Measurements from ENCODE around the gene TBC1D22A. TPM values are rescaled to one million over a fixed set of nuclear protein-coding genes. Genes with fewer than 3 reads are reported as not detected.

Gene TBC1D22A
- total RNA-seq, 1 donor = 17.7 TPM

DNA sequence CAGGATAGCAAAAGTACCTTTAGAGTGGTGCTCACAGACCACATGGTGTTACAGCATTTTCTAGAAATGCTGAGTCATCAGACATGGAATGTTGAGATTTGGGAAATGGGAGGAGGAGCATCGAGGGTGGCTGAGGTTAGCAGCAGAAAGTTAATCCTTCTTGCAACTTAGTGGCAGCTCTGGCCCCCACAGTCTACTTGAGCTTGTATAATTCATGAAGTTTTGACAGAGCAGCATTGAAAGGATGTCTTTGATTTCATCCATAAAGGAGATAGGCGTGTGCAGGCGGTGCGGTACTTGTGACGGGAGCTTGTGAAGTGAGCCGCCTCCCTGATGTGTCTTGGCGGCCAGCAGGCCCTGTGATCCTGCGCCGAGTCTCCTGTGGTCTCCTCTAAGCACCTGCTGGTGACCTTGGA lies 330.5 kb downstream of the TBC1D22A start:
- Histone ChIP-seq H3K36me3 (ENCODE audit: insufficient read depth, low read length) (no peaks in the 10 kb centered on the region), H3K4me3 (ENCODE audit: insufficient read depth, low read length) (no peak overlapping the region), H4K20me1 (ENCODE audit: insufficient read depth, low read length) (peaks cover 6% of the 10 kb centered on the region), H3K27me3 (ENCODE audit: insufficient read depth, low read length) (no peaks in the 10 kb centered on the region), H3K79me2 (ENCODE audit: insufficient read depth, low read length) (peaks cover 3% of the 10 kb centered on the region), H3K27ac (ENCODE audit: low read depth, low read length) (no peak overlapping the region), H3K9me3 (ENCODE audit: low read depth, low read length) (no peaks in the 10 kb centered on the region), H2AFZ (ENCODE audit: low read length) (no peak overlapping the region), H3K4me2 (ENCODE audit: insufficient read depth, low read length) (no peak overlapping the region), H3K4me1 (ENCODE audit: insufficient read depth, low read length) (peaks cover 28% of the 10 kb centered on the region)
- peak; percentile 92 for DNase-seq (ENCODE audit: insufficient read length, low spot score, missing footprints)
- TF ChIP-seq, protein P1, sequence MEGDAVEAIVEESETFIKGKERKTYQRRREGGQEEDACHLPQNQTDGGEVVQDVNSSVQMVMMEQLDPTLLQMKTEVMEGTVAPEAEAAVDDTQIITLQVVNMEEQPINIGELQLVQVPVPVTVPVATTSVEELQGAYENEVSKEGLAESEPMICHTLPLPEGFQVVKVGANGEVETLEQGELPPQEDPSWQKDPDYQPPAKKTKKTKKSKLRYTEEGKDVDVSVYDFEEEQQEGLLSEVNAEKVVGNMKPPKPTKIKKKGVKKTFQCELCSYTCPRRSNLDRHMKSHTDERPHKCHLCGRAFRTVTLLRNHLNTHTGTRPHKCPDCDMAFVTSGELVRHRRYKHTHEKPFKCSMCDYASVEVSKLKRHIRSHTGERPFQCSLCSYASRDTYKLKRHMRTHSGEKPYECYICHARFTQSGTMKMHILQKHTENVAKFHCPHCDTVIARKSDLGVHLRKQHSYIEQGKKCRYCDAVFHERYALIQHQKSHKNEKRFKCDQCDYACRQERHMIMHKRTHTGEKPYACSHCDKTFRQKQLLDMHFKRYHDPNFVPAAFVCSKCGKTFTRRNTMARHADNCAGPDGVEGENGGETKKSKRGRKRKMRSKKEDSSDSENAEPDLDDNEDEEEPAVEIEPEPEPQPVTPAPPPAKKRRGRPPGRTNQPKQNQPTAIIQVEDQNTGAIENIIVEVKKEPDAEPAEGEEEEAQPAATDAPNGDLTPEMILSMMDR (IDR thresholded peaks at IDR 0.05; ENCODE audit: extremely low read depth, low read depth, low read length) = no peak

DNA sequence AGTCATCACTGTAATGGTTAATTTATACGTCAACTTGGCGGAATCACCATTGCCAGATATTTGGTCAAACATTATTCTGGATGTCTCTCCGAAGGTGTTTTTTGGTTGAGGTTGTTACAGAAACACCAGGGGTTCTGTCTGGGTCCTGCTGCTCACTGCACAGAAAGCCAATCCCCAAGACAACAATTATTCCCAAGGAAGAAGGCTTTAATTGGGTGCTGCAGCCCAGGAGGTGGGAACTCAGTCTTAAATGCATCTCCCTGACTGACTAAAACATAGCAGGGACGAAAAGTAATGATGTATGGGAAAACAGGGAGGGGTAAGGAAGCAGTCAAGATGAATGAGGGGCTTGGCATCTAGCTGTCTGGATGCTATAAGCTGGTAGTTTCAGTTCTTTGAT lies 331.3 kb downstream of the TBC1D22A start:
- H3K4me2 ChIP-seq (ENCODE audit: insufficient read depth, low read length) = no peak overlapping the region
- no peaks in the 10 kb centered on the region for H3K36me3 ChIP-seq (ENCODE audit: insufficient read depth, low read length)
- H2AFZ ChIP-seq (ENCODE audit: low read length) = no peak overlapping the region
- peaks cover 3% of the 10 kb centered on the region for H3K79me2 ChIP-seq (ENCODE audit: insufficient read depth, low read length)
- TF ChIP-seq, protein P1 (IDR thresholded peaks at IDR 0.05; ENCODE audit: extremely low read depth, low read depth, low read length) = no peak
- no peak overlapping the region for H3K27ac ChIP-seq (ENCODE audit: low read depth, low read length)
- H3K9me3 ChIP-seq (ENCODE audit: low read depth, low read length) = no peaks in the 10 kb centered on the region
- peaks cover 28% of the 10 kb centered on the region for H3K4me1 ChIP-seq (ENCODE audit: insufficient read depth, low read length)
- no peak overlapping the region for H3K4me3 ChIP-seq (ENCODE audit: insufficient read depth, low read length)
- no peaks in the 10 kb centered on the region for H3K27me3 ChIP-seq (ENCODE audit: insufficient read depth, low read length)
- no peak for DNase-seq (ENCODE audit: insufficient read length, low spot score, missing footprints)
- H4K20me1 ChIP-seq (ENCODE audit: insufficient read depth, low read length) = peaks cover 9% of the 10 kb centered on the region

DNA sequence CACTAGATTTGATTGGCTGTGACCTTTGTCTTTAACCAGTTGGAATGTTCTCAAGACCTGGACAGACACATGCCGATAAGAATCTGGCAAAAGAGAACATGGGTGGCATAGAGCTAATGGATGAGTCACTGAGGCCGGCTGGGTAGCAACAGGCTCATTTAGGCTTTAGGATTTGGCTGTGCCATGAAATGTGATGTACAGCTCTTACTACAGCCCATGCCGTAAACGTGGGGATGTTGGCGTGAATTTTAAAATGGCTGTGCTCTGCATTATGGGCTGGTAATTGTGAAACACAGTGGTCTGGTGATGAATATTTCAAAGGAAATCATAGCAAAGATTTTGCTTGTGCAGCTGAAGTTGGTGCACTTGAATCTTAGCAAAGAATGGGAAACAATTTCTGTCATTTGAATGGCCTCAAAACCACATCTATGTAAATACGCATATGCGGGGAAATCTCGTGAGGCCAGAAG lies 332.4 kb downstream of the TBC1D22A start:
- H3K4me3 ChIP-seq (ENCODE audit: insufficient read depth, low read length) = no peak overlapping the region
- no peaks in the 10 kb centered on the region for H3K27me3 ChIP-seq (ENCODE audit: insufficient read depth, low read length)
- no peak overlapping the region for H3K27ac ChIP-seq (ENCODE audit: low read depth, low read length)
- H3K36me3 ChIP-seq (ENCODE audit: insufficient read depth, low read length) = no peaks in the 10 kb centered on the region
- TF ChIP-seq, protein P1 (IDR thresholded peaks at IDR 0.05; ENCODE audit: extremely low read depth, low read depth, low read length) = no peak
- no peak for DNase-seq (ENCODE audit: insufficient read length, low spot score, missing footprints)
- peaks cover 3% of the 10 kb centered on the region for H3K79me2 ChIP-seq (ENCODE audit: insufficient read depth, low read length)
- H3K4me2 ChIP-seq (ENCODE audit: insufficient read depth, low read length) = peak overlapping the region; percentile 9
- no peaks in the 10 kb centered on the region for H3K9me3 ChIP-seq (ENCODE audit: low read depth, low read length)
- peaks cover 9% of the 10 kb centered on the region for H4K20me1 ChIP-seq (ENCODE audit: insufficient read depth, low read length)
- H2AFZ ChIP-seq (ENCODE audit: low read length) = no peak overlapping the region
- peaks cover 28% of the 10 kb centered on the region for H3K4me1 ChIP-seq (ENCODE audit: insufficient read depth, low read length)

DNA sequence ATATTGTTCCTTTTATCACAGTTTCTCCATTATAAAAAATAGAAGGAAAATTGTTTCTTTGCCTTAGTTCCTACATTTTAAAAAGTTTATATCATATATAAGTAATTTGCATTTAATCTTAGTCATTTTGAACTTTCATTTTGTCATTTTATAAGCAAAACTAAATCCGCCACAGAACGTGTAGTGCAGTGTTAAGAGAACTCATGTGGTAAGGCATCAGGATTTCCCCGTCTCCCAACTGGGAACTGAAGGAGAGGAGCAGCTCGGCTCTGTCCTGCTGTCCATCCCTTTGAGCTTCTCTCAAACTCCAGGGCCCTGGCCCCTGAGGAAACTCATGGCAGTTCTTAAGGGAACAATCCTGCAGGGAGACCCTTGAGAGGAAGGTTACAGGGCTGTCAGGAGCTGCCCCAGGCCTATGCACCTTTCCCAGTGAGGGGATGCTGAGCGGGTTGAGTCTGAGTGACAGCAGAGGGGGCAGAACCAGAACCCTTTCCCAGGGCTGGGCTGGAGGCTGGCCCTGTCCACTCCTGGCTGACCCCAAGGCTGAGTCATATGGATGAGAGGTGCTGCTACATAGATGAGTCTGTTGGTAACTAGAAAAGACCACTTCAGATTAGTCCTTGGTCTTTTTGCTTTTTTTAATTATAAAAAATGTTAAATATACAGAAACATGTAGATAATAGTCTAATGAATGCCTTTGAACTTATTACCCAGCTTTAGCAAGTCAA lies 333.1 kb downstream of the TBC1D22A start:
- Histone ChIP-seq H3K79me2 (ENCODE audit: insufficient read depth, low read length) (peaks cover 3% of the 10 kb centered on the region), H4K20me1 (ENCODE audit: insufficient read depth, low read length) (peaks cover 9% of the 10 kb centered on the region), H3K4me1 (ENCODE audit: insufficient read depth, low read length) (peaks cover 28% of the 10 kb centered on the region), H3K4me3 (ENCODE audit: insufficient read depth, low read length) (no peak overlapping the region), H3K27ac (ENCODE audit: low read depth, low read length) (no peak overlapping the region), H3K9me3 (ENCODE audit: low read depth, low read length) (no peaks in the 10 kb centered on the region), H3K36me3 (ENCODE audit: insufficient read depth, low read length) (no peaks in the 10 kb centered on the region), H3K4me2 (ENCODE audit: insufficient read depth, low read length) (no peak overlapping the region), H3K27me3 (ENCODE audit: insufficient read depth, low read length) (no peaks in the 10 kb centered on the region), H2AFZ (ENCODE audit: low read length) (no peak overlapping the region)
- DNase-seq (ENCODE audit: insufficient read length, low spot score, missing footprints) = no peak
- TF ChIP-seq, protein P1 (IDR thresholded peaks at IDR 0.05; ENCODE audit: extremely low read depth, low read depth, low read length) = no peak

Data from osteoblast (primary cell).